Osteoblast (primary cell): ENCODE results near the gene KIFBP. TPM values are rescaled to one million over a fixed set of nuclear protein-coding genes. Genes with fewer than 3 reads are reported as not detected.

Source experiments
- DNase-seq: peaks from one replicate; pipeline ENCODE4 v3.0.0; 2011; ENCODE audit warnings: low spot score, mixed read lengths; ENCODE audit not compliant: insufficient read length; ENCODE audit errors: missing footprints
- H2AFZ ChIP-seq: 2 replicates; pipeline ENCODE4 v1.6.0; 2011; ENCODE audit warnings: mild to moderate bottlenecking, low read length
- H3K27ac ChIP-seq: 2 replicates; pipeline ENCODE4 v1.5.1; 2011; ENCODE audit warnings: mild to moderate bottlenecking, low read depth, low read length, moderate library complexity
- H3K27me3 ChIP-seq: 2 replicates; pipeline ENCODE4 v1.6.0; 2012; ENCODE audit warnings: mild to moderate bottlenecking, control low read depth, inconsistent platforms, low read length, moderate library complexity; ENCODE audit not compliant: insufficient read depth
- H3K36me3 ChIP-seq: 2 replicates; pipeline ENCODE4 v1.5.1; 2011; ENCODE audit warnings: mild to moderate bottlenecking, low read length, control low read depth, moderate library complexity; ENCODE audit not compliant: insufficient read depth
- H3K4me1 ChIP-seq: 2 replicates; pipeline ENCODE4 v1.5.1; 2011; ENCODE audit warnings: mild to moderate bottlenecking, low read length, control low read depth, moderate library complexity; ENCODE audit not compliant: insufficient read depth
- H3K4me2 ChIP-seq: 2 replicates; pipeline ENCODE4 v1.6.0; 2011; ENCODE audit warnings: mild to moderate bottlenecking, low read length; ENCODE audit not compliant: insufficient read depth
- H3K4me3 ChIP-seq: fragments of 200-600 bp; sonication (generic); 3 replicates; pipeline ENCODE4 v1.5.1; 2012; ENCODE audit warnings: mild to moderate bottlenecking, low read length, inconsistent platforms; ENCODE audit not compliant: insufficient read depth
- H3K79me2 ChIP-seq: 2 replicates; pipeline ENCODE4 v1.6.0; 2012; ENCODE audit warnings: mild to moderate bottlenecking, low read length, control low read depth, inconsistent platforms; ENCODE audit not compliant: insufficient read depth
- H3K9me3 ChIP-seq: 2 replicates; pipeline ENCODE4 v1.5.1; 2011; ENCODE audit warnings: low read depth, low read length, control low read depth
- H4K20me1 ChIP-seq: 2 replicates; pipeline ENCODE4 v1.6.0; 2012; ENCODE audit warnings: mild to moderate bottlenecking, low read length, control low read depth; ENCODE audit not compliant: insufficient read depth
- total RNA-seq: library from RNA; depleted of rRNA; stranded (reverse); fragments of >200 nt; gene quantifications from 2 replicates; pipeline ENCODE4 v1.2.3, GENCODE V29; 2012
- TF ChIP-seq, protein P1 (sequence below): IDR thresholded peaks from 2 replicates; pipeline ENCODE4 v1.5.1; 2011; ENCODE audit warnings: mild to moderate bottlenecking, low read depth, low read length, moderate library complexity; ENCODE audit errors: extremely low read depth

Gene KIFBP
- total RNA-seq, 1 donor = 30.8 TPM

- H3K9me3 ChIP-seq = no peaks in the 10 kb centered on the region
- H3K27me3 ChIP-seq = no peaks in the 10 kb centered on the region
- H3K4me1 ChIP-seq = peaks cover 19% of the 10 kb centered on the region
- no peak for DNase-seq
- peaks cover 38% of the 10 kb centered on the region for H3K79me2 ChIP-seq
- peak overlapping the region; percentile 91 for H3K4me2 ChIP-seq
- no peak overlapping the region for H3K4me3 ChIP-seq
- peaks cover 10% of the 10 kb centered on the region for H3K36me3 ChIP-seq
- H3K27ac ChIP-seq = peak overlapping the region; percentile 15
- H2AFZ ChIP-seq = no peak overlapping the region
- TF ChIP-seq, protein P1, sequence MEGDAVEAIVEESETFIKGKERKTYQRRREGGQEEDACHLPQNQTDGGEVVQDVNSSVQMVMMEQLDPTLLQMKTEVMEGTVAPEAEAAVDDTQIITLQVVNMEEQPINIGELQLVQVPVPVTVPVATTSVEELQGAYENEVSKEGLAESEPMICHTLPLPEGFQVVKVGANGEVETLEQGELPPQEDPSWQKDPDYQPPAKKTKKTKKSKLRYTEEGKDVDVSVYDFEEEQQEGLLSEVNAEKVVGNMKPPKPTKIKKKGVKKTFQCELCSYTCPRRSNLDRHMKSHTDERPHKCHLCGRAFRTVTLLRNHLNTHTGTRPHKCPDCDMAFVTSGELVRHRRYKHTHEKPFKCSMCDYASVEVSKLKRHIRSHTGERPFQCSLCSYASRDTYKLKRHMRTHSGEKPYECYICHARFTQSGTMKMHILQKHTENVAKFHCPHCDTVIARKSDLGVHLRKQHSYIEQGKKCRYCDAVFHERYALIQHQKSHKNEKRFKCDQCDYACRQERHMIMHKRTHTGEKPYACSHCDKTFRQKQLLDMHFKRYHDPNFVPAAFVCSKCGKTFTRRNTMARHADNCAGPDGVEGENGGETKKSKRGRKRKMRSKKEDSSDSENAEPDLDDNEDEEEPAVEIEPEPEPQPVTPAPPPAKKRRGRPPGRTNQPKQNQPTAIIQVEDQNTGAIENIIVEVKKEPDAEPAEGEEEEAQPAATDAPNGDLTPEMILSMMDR = no peak
- peaks cover 20% of the 10 kb centered on the region for H4K20me1 ChIP-seq
These were observed 33.7 kb upstream of the KIFBP start for GRCh38 chr10:68954904-68955303.

DNA sequence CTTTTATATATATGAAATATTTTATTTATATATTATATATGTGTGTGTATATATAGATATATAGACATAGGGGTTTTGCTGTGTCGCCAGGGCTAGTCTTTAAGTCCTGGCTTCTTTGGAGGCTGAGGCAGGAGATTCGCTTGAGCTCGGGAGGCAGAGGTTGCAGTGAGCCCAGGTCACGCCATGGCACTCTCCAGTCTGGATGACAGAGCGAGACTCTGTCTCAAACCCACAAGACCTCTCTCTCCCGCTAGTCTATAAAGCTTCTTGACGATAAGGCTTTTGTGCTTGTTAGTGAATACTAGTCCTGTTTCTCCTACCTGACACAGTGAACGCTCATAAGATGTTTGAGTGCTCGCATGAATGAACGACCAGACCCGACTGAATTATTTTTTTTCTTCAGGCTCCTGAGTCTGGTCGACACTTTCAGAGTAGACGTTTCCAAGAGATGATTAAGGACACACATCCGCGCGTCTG is 33.2 kb upstream of the KIFBP start:
- TF ChIP-seq, protein P1 = no peak
- Histone ChIP-seq H3K4me3 (peak overlapping the region; percentile 89), H2AFZ (peak overlapping the region; percentile 87), H3K36me3 (peaks cover 11% of the 10 kb centered on the region), H3K79me2 (peaks cover 43% of the 10 kb centered on the region), H4K20me1 (peaks cover 21% of the 10 kb centered on the region), H3K27me3 (no peaks in the 10 kb centered on the region), H3K4me2 (peak overlapping the region; percentile 91), H3K9me3 (no peaks in the 10 kb centered on the region), H3K4me1 (peaks cover 19% of the 10 kb centered on the region), H3K27ac (peak overlapping the region; percentile 83)
- DNase-seq = peak; percentile 60

- Histone ChIP-seq H3K36me3 (peaks cover 16% of the 10 kb centered on the region), H3K4me3 (peak within 1 kb of the TSS; percentile 89), H4K20me1 (peaks cover 25% of the 10 kb centered on the region), H2AFZ (peak within 1 kb of the TSS; percentile 87), H3K27me3 (no peaks in the 10 kb centered on the region), H3K4me1 (peaks cover 19% of the 10 kb centered on the region), H3K27ac (peak within 1 kb of the TSS; percentile 83), H3K79me2 (peaks cover 48% of the 10 kb centered on the region), H3K4me2 (peak within 1 kb of the TSS; percentile 91), H3K9me3 (no peaks in the 10 kb centered on the region)
- TF ChIP-seq, protein P1 = peak; percentile 69
- peak; percentile 96 for DNase-seq
These were observed 32.6 kb upstream of the KIFBP start, which contains the start of gene DDX21 for GRCh38 chr10:68955832-68956532. DDX21 (plus strand) TSS chr10:68956170; CDS start chr10:68956226, 56 bp downstream.

GRCh38 chr10:68957284-68957615 is 31.4 kb upstream of the KIFBP start:
- H2AFZ ChIP-seq = no peak overlapping the region
- DNase-seq = peak; percentile 80
- H3K79me2 ChIP-seq = peaks cover 61% of the 10 kb centered on the region
- peak overlapping the region; percentile 83 for H3K27ac ChIP-seq
- peak overlapping the region; percentile 91 for H3K4me2 ChIP-seq
- H3K27me3 ChIP-seq = no peaks in the 10 kb centered on the region
- peaks cover 35% of the 10 kb centered on the region for H4K20me1 ChIP-seq
- H3K4me1 ChIP-seq = peaks cover 19% of the 10 kb centered on the region
- TF ChIP-seq, protein P1 = no peak
- no peaks in the 10 kb centered on the region for H3K9me3 ChIP-seq
- H3K36me3 ChIP-seq = peaks cover 26% of the 10 kb centered on the region
- peak overlapping the region; percentile 89 for H3K4me3 ChIP-seq
